Measurements from ENCODE around the gene GAB2. TPM values are rescaled to one million over a fixed set of nuclear protein-coding genes. Genes with fewer than 3 reads are reported as not detected.

Gene GAB2
- total RNA-seq, 4 donors from 2014 or later, result 14.0 to 41.3 (median 34.7) TPM

DNA sequence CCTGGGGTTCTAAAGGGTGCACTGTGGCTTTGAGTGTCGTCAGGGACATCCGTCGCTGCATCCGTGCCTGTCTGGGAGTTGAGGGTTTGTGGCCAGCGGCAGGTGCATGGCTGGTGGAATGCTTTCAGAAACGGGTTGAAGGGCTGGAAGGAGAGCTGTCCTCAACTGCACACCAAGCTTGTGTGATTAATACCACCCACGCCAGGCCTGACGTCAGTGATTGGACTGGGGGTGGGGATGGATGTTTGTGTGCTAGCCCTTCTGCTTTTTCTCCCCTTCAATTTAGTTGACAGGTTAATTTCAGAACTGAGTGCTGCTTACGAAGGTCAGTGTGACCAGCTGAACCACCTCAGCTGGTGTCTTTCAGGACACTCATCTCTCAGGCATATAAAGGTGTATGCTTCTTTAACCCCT, 3.2 kb upstream of the GAB2 start:
- Histone ChIP-seq H3K4me1 (peaks cover 0 to 23% (median 3%) of the 10 kb centered on the region in 4 donors), H3K27ac (peak overlapping the region in 2 of 4 donors; percentile 15 to 67), H3K36me3 (no peaks in the 10 kb centered on the region), H3K4me3 (peak overlapping the region in 1 of 4 donors; percentile 14), H3K9me3 (no peaks in the 10 kb centered on the region), H3K27me3 (no peaks in the 10 kb centered on the region)
- DNase-seq, result peak in 2 of 3 donors; percentile 88 to 89
- TF ChIP-seq POLR2A (IDR thresholded peaks at IDR 0.05), result no peak
- TF ChIP-seq CTCF (IDR thresholded peaks at IDR 0.05), result no peak

DNA sequence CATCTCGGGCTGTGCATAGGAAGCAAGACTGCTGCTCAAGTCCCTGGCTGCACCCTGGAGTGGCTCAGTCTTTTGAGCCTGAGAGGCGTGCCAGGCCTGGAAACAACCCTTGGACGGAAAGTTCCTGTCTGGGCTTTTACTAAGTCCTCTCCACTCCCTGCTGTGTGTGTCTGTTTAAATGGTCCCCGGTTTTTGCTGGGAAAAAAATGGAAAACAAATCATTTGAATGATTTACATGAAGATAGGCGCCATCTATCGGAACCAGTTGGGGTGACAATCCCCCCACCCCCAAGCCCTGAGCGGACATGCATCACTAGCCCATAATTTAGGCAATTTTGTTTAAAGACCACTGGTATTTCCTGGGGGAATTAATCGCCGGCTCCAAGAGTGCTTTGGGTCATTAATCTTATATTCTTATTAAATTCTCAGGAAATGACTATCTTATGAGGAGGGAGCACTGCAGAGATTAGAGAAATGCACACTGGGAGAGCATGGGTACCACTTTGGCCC, 2.7 kb upstream of the GAB2 start:
- Histone ChIP-seq H3K36me3 (no peaks in the 10 kb centered on the region), H3K4me3 (peak overlapping the region in 1 of 4 donors; percentile 14), H3K4me1 (peaks cover 0 to 23% (median 3%) of the 10 kb centered on the region in 4 donors), H3K27ac (peak overlapping the region; percentile 18 to 67 (median 28)), H3K27me3 (no peaks in the 10 kb centered on the region), H3K9me3 (no peaks in the 10 kb centered on the region)
- DNase-seq, result peak; percentile 57 to 90 (median 79)
- TF ChIP-seq CTCF (IDR thresholded peaks at IDR 0.05) (peak; percentile 33 to 76 (median 56)), POLR2A (IDR thresholded peaks at IDR 0.05) (no peak)

- H3K4me3 ChIP-seq, result no peak overlapping the region
- H3K4me1 ChIP-seq, result peaks cover 0 to 23% (median 3%) of the 10 kb centered on the region in 4 donors
- H3K9me3 ChIP-seq, result no peaks in the 10 kb centered on the region
- H3K36me3 ChIP-seq, result no peaks in the 10 kb centered on the region
- H3K27ac ChIP-seq, result peak overlapping the region; percentile 32 to 99 (median 64)
- no peaks in the 10 kb centered on the region for H3K27me3 ChIP-seq
- DNase-seq, result peak in 1 of 3 donors; percentile 75
- no peak for TF ChIP-seq POLR2A (IDR thresholded peaks at IDR 0.05)
Observed at GRCh38 chr11:78419327-78419726, 1.7 kb upstream of the GAB2 start.

- Histone ChIP-seq H3K27ac (peak overlapping the region in 3 of 4 donors; percentile 86 to 99 (median 91)), H3K9me3 (no peaks in the 10 kb centered on the region), H3K4me1 (peaks cover 0 to 23% (median 3%) of the 10 kb centered on the region in 4 donors), H3K36me3 (no peaks in the 10 kb centered on the region), H3K4me3 (peak overlapping the region; percentile 75 to 95 (median 85)), H3K27me3 (no peaks in the 10 kb centered on the region)
- TF ChIP-seq CTCF (IDR thresholded peaks at IDR 0.05) (no peak), POLR2A (IDR thresholded peaks at IDR 0.05) (no peak)
- no peak for DNase-seq
Observed at GRCh38 chr11:78418584-78419211, 1.1 kb upstream of the GAB2 start.

DNA sequence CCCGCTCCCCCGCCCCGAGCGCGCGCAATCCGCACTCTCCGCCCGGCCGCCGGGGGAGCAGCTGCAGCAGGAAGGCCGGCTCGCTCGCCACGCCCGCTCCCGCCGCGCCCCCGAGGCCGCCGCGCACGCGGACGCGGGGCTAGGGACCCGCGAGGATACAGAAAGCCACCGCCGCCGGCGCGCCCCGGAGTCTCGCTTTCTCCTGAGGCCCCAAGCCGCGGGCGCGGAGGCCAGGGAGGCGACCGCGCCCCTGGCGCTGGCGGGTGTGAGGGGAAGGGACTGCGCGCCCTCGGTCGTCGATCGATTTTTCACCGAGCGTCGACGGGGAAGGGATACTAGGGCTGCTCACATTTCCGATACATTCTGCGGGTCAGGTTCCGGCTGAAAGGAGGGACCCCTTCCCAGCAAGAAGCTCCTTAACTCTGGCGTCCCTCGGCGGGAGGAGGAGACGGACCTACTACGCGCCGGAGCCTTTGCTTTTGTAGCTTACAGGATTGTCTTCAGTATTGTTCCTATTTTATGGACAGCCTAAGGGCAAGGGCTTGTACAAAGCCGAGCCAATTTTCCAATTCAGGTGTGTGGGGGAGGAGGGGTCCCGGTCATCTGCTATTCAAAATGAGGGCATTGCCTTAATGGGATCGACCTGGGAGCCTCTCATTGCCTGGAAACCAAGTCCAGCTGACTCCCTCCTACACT, 416 bp upstream of the GAB2 start:
- Histone ChIP-seq H3K9me3 (no peaks in the 10 kb centered on the region), H3K4me3 (peak overlapping the region; percentile 75 to 95 (median 85)), H3K27ac (peak overlapping the region; percentile 86 to 99 (median 94)), H3K27me3 (no peaks in the 10 kb centered on the region), H3K4me1 (peaks cover 0 to 23% (median 3%) of the 10 kb centered on the region in 4 donors), H3K36me3 (no peaks in the 10 kb centered on the region)
- peak; percentile 77 to 92 (median 88) for DNase-seq
- TF ChIP-seq POLR2A (IDR thresholded peaks at IDR 0.05) (peak; percentile 61 to 72), CTCF (IDR thresholded peaks at IDR 0.05) (peak in 3 of 6 experiments; percentile 56 to 71 (median 66))
